Karpas-422 (cell line): Measurements from ENCODE around the gene ANKRD49. TPM values are rescaled to one million over a fixed set of nuclear protein-coding genes. Genes with fewer than 3 reads are reported as not detected.

Experiments used
- DNase-seq: peaks from one replicate; pipeline ENCODE4 v3.0.0-alpha.2; 2015
- H2AFZ ChIP-seq: fragments of 200-600 bp; sonication (generic); 2 replicates; pipeline ENCODE4 v1.6.1; 2014; ENCODE audit warnings: antibody characterized with exemption, low read length, mixed read lengths
- H3K27ac ChIP-seq: fragments of 200-600 bp; sonication (generic); 2 replicates; pipeline ENCODE4 v1.5.1; 2014; ENCODE audit warnings: mild to moderate bottlenecking, low read length, moderate library complexity
- H3K27me3 ChIP-seq: fragments of 200-600 bp; sonication (generic); 2 replicates; pipeline ENCODE4 v1.6.1; 2014; ENCODE audit warnings: low read length, mixed read lengths
- H3K36me3 ChIP-seq: fragments of 200-600 bp; sonication (generic); 2 replicates; pipeline ENCODE4 v1.6.1; 2014; ENCODE audit warnings: low read length, mixed read lengths; ENCODE audit not compliant: insufficient read depth
- H3K4me1 ChIP-seq: fragments of 200-600 bp; sonication (generic); 2 replicates; pipeline ENCODE4 v1.6.1; 2014; ENCODE audit warnings: mild to moderate bottlenecking, low read length, mixed read lengths
- H3K4me2 ChIP-seq: fragments of 200-600 bp; sonication (generic); 2 replicates; pipeline ENCODE4 v1.6.1; 2014; ENCODE audit warnings: low read length, low read depth, mild to moderate bottlenecking; ENCODE audit not compliant: poor library complexity, severe bottlenecking
- H3K4me3 ChIP-seq: fragments of 200-600 bp; sonication (generic); 2 replicates; pipeline ENCODE4 v1.5.1; 2014; ENCODE audit warnings: mild to moderate bottlenecking, antibody characterized with exemption, low read length, mixed read lengths
- H3K79me2 ChIP-seq: fragments of 200-600 bp; sonication (generic); 2 replicates; pipeline ENCODE4 v1.6.1; 2014; ENCODE audit warnings: mild to moderate bottlenecking, low read length, mixed read lengths
- H3K9ac ChIP-seq: fragments of 200-600 bp; sonication (generic); 2 replicates; pipeline ENCODE4 v1.6.0; 2014; ENCODE audit warnings: low read length
- H3K9me2 ChIP-seq: fragments of 200-600 bp; sonication (generic), shearing (Covaris generic); replicated peaks from 2 replicates; pipeline ENCODE4 v1.6.0; 2014; ENCODE audit warnings: mild to moderate bottlenecking, low read length, moderate library complexity; ENCODE audit not compliant: insufficient read depth
- H3K9me3 ChIP-seq: fragments of 300-700, 200-600 bp; sonication (generic); 2 replicates; pipeline ENCODE4 v1.6.1; 2014; ENCODE audit warnings: low read length, mixed read lengths
- H4K20me1 ChIP-seq: fragments of 200-600 bp; sonication (generic); 2 replicates; pipeline ENCODE4 v1.6.1; 2014; ENCODE audit warnings: mild to moderate bottlenecking, antibody characterized with exemption, low read length, low read depth; ENCODE audit not compliant: insufficient read depth
- total RNA-seq: library from RNA; depleted of rRNA; stranded (reverse); fragments of >200 nt; shearing (Covaris generic); gene quantifications from 2 replicates; pipeline ENCODE4 v1.2.3, GENCODE V29; 2014; ENCODE audit warnings: low replicate concordance; rRNA removed

The ANKRD49 gene, protein sequence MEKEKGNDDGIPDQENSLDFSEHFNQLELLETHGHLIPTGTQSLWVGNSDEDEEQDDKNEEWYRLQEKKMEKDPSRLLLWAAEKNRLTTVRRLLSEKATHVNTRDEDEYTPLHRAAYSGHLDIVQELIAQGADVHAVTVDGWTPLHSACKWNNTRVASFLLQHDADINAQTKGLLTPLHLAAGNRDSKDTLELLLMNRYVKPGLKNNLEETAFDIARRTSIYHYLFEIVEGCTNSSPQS
- 60.8 and 112 TPM in 2 replicates for total RNA-seq

GRCh38 chr11:94493281-94494125 is at the start of gene ANKRD49, which contains the start of gene MRE11:
Gene ANKRD49, plus strand, starts transcription at chr11:94493984. Its CDS starts 2,710 bp downstream, at chr11:94496694.
Gene MRE11, minus strand, starts transcription at chr11:94493844. Its CDS starts 1,043 bp downstream, at chr11:94492801.
- Histone ChIP-seq H3K4me2 (peak within 1 kb of the TSS; percentile 92), H3K4me3 (peak within 1 kb of the TSS; percentile 78), H3K79me2 (peaks cover 80% of the 10 kb centered on the region), H3K9me2 (no peaks in the 10 kb centered on the region), H3K9me3 (no peaks in the 10 kb centered on the region), H2AFZ (peak within 1 kb of the TSS; percentile 91), H3K36me3 (peaks cover 54% of the 10 kb centered on the region), H3K4me1 (peaks cover 30% of the 10 kb centered on the region), H4K20me1 (peaks cover 11% of the 10 kb centered on the region), H3K9ac (peak within 1 kb of the TSS; percentile 83), H3K27ac (peak within 1 kb of the TSS; percentile 69), H3K27me3 (no peaks in the 10 kb centered on the region)
- DNase-seq: peak; percentile 100

DNA sequence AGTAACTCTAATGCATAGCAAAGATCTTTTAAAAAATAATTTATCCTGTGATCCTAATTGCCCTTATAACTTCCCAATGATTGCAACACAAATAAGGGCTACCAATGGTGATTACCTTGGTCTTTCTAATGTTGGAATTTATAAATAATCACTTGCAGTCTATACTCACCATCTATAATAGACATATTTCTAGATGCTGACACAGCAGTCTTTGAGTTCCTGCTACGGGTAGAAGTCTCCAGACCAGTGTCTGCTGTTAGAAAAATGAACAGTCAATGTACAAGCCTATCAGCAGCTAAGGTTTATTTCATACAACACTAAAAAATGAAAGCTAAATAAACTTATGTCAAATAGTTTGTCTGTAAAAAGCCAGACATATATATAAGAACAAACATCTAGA is 48.1 kb upstream of the ANKRD49 start:
- Histone ChIP-seq H3K9me3 (no peaks in the 10 kb centered on the region), H3K9ac (no peak overlapping the region), H4K20me1 (no peaks in the 10 kb centered on the region), H3K4me3 (no peak overlapping the region), H3K36me3 (peaks cover 74% of the 10 kb centered on the region), H3K4me1 (peaks cover 6% of the 10 kb centered on the region), H3K9me2 (no peaks in the 10 kb centered on the region), H3K27ac (no peak overlapping the region), H3K27me3 (no peaks in the 10 kb centered on the region), H3K4me2 (no peak overlapping the region), H2AFZ (no peak overlapping the region), H3K79me2 (peaks cover 10% of the 10 kb centered on the region)
- no peak for DNase-seq

DNA sequence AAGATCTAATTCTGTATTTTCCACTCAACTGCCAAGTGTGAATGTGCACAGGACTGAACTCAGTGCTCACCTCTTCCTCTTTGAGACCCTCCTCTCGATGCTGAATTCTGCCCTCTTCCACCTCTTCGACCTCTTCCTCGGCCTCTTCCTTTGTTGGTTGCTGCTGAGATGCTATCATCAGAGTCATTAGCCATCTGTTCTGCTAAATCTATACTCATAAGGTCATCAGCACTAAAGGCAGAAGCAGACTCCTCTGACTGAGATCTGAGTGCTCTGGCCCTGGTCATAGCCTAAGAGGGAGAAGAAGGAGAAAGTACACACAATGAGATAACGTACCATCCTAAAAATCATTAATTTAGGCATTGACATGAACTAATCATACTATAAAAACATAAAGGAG is 46.6 kb upstream of the ANKRD49 start:
- H3K4me2 ChIP-seq: no peak overlapping the region
- no peak overlapping the region for H3K9ac ChIP-seq
- H3K36me3 ChIP-seq: peaks cover 67% of the 10 kb centered on the region
- H3K27ac ChIP-seq: no peak overlapping the region
- H3K9me2 ChIP-seq: no peaks in the 10 kb centered on the region
- no peaks in the 10 kb centered on the region for H3K27me3 ChIP-seq
- H2AFZ ChIP-seq: no peak overlapping the region
- no peaks in the 10 kb centered on the region for H4K20me1 ChIP-seq
- peaks cover 10% of the 10 kb centered on the region for H3K79me2 ChIP-seq
- H3K4me3 ChIP-seq: no peak overlapping the region
- peaks cover 7% of the 10 kb centered on the region for H3K4me1 ChIP-seq
- no peak for DNase-seq
- H3K9me3 ChIP-seq: no peaks in the 10 kb centered on the region

DNA sequence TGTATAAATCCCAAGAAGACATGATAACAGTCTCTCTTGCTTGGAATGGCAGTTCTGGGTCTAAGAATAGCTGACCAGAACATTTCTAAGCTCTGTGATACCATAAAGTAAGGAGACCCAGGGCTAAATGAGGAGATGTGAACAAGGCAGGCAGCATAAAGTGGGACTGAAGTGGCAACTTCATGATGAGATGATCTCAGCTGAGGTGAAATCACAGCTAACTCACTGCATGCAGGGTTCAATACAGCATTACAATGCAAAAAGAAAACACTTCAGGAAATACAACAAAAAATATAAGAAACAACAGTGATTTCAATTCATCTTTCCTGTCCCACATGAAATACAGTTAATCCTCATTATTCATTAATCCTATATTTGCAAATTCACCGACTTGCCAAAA is 44.8 kb upstream of the ANKRD49 start:
- H2AFZ ChIP-seq: no peak overlapping the region
- peaks cover 7% of the 10 kb centered on the region for H3K4me1 ChIP-seq
- no peaks in the 10 kb centered on the region for H3K27me3 ChIP-seq
- H3K36me3 ChIP-seq: peaks cover 69% of the 10 kb centered on the region
- no peak overlapping the region for H3K9ac ChIP-seq
- no peak overlapping the region for H3K4me2 ChIP-seq
- H3K9me3 ChIP-seq: 0 out of 2 replicates have a peak, but pooled peaks cover 3% of the 10 kb centered on the region
- no peaks in the 10 kb centered on the region for H3K9me2 ChIP-seq
- H4K20me1 ChIP-seq: no peaks in the 10 kb centered on the region
- H3K4me3 ChIP-seq: no peak overlapping the region
- no peak overlapping the region for H3K27ac ChIP-seq
- DNase-seq: no peak
- H3K79me2 ChIP-seq: peaks cover 13% of the 10 kb centered on the region; the same call in 1 of the 2 replicates

GRCh38 chr11:94449437-94449836 is 44.3 kb upstream of the ANKRD49 start:
- DNase-seq: no peak
- 0 out of 2 replicates have a peak, but pooled peaks cover 3% of the 10 kb centered on the region for H3K9me3 ChIP-seq
- H3K9me2 ChIP-seq: no peaks in the 10 kb centered on the region
- H3K27ac ChIP-seq: no peak overlapping the region
- H3K4me1 ChIP-seq: peaks cover 7% of the 10 kb centered on the region
- H3K9ac ChIP-seq: no peak overlapping the region
- no peak overlapping the region for H3K4me2 ChIP-seq
- peaks cover 69% of the 10 kb centered on the region for H3K36me3 ChIP-seq
- no peaks in the 10 kb centered on the region for H3K27me3 ChIP-seq
- H2AFZ ChIP-seq: no peak overlapping the region
- H4K20me1 ChIP-seq: no peaks in the 10 kb centered on the region
- peaks cover 13% of the 10 kb centered on the region; the same call in 1 of the 2 replicates for H3K79me2 ChIP-seq
- no peak overlapping the region for H3K4me3 ChIP-seq

GRCh38 chr11:94450048-94450447 is 43.7 kb upstream of the ANKRD49 start:
- no peak overlapping the region for H3K4me2 ChIP-seq
- peaks cover 71% of the 10 kb centered on the region for H3K36me3 ChIP-seq
- no peak overlapping the region for H3K27ac ChIP-seq

DNA sequence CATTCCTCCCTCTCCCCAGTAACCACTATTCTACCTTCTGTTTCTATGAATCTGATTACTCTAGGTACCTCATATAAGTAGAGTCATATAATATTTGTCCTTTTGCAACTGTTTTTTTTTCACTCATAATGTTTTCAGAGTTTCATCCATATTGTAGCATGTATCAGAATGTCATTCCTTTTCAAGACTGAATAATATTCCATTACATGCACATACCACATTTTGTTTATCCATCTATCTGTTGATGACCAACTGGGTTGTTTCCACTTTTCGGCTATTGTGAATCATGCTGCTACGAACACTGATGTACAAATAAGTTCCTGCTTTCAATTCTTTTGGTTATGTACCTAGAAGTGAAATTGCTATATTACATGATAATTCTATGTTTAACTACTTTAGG is 40.8 kb upstream of the ANKRD49 start:
- Histone ChIP-seq H3K36me3 (peaks cover 82% of the 10 kb centered on the region), H3K9me2 (no peaks in the 10 kb centered on the region), H3K79me2 (peaks cover 16% of the 10 kb centered on the region; the same call in 1 of the 2 replicates), H3K27me3 (no peaks in the 10 kb centered on the region), H2AFZ (no peak overlapping the region), H4K20me1 (no peaks in the 10 kb centered on the region), H3K4me2 (no peak overlapping the region), H3K4me3 (no peak overlapping the region), H3K9me3 (0 out of 2 replicates have a peak, but pooled peaks cover 3% of the 10 kb centered on the region), H3K9ac (no peak overlapping the region), H3K4me1 (peaks cover 7% of the 10 kb centered on the region), H3K27ac (no peak overlapping the region)
- no peak for DNase-seq

More at GRCh38 chr11:94450048-94450447, 43.7 kb upstream of the ANKRD49 start:
- Histone ChIP-seq H3K27me3 (no peaks in the 10 kb centered on the region), H3K9me3 (0 out of 2 replicates have a peak, but pooled peaks cover 3% of the 10 kb centered on the region), H3K9ac (no peak overlapping the region), H3K4me3 (no peak overlapping the region), H3K4me1 (peaks cover 7% of the 10 kb centered on the region), H4K20me1 (no peaks in the 10 kb centered on the region), H2AFZ (no peak overlapping the region), H3K9me2 (no peaks in the 10 kb centered on the region), H3K79me2 (peaks cover 13% of the 10 kb centered on the region; the same call in 1 of the 2 replicates)
- no peak for DNase-seq

- H3K4me3 ChIP-seq: no peak overlapping the region
- H3K79me2 ChIP-seq: peaks cover 19% of the 10 kb centered on the region
- H3K27ac ChIP-seq: no peak overlapping the region
- H3K36me3 ChIP-seq: peaks cover 87% of the 10 kb centered on the region
- no peaks in the 10 kb centered on the region for H3K27me3 ChIP-seq
- H3K9ac ChIP-seq: no peak overlapping the region
- no peak for DNase-seq
- no peaks in the 10 kb centered on the region for H4K20me1 ChIP-seq
- H3K9me3 ChIP-seq: 0 out of 2 replicates have a peak, but pooled peaks cover 3% of the 10 kb centered on the region
- H3K4me1 ChIP-seq: peaks cover 10% of the 10 kb centered on the region
- no peak overlapping the region for H2AFZ ChIP-seq
- no peak overlapping the region for H3K4me2 ChIP-seq
- no peaks in the 10 kb centered on the region for H3K9me2 ChIP-seq
Measured at GRCh38 chr11:94454301-94454700, 39.5 kb upstream of the ANKRD49 start.
